H54 (cell line): ENCODE measurements around the gene PRR29.

Experiments used
- DNase-seq: peaks from one replicate; pipeline ENCODE4 v3.0.0; 2011; ENCODE audit warnings: low spot score, mixed read lengths; ENCODE audit not compliant: insufficient read length
- FAIRE-seq: peaks from 3 replicates; lab custom pipeline; 2011; peaks lifted over from hg19 to GRCh38; lab: Jason Lieb, UNC
- POLR2A ChIP-seq: IDR thresholded peaks from 2 replicates; pipeline ENCODE4 v1.6.1; 2011; ENCODE audit warnings: low read depth, mild to moderate bottlenecking, low read length

The PRR29 gene

GRCh38 chr17:63984651-63985386 is 13.3 kb upstream of the PRR29 start:
- peak; percentile 50 for FAIRE-seq
- peak; percentile 86 for DNase-seq
- no peak for TF ChIP-seq POLR2A

DNA sequence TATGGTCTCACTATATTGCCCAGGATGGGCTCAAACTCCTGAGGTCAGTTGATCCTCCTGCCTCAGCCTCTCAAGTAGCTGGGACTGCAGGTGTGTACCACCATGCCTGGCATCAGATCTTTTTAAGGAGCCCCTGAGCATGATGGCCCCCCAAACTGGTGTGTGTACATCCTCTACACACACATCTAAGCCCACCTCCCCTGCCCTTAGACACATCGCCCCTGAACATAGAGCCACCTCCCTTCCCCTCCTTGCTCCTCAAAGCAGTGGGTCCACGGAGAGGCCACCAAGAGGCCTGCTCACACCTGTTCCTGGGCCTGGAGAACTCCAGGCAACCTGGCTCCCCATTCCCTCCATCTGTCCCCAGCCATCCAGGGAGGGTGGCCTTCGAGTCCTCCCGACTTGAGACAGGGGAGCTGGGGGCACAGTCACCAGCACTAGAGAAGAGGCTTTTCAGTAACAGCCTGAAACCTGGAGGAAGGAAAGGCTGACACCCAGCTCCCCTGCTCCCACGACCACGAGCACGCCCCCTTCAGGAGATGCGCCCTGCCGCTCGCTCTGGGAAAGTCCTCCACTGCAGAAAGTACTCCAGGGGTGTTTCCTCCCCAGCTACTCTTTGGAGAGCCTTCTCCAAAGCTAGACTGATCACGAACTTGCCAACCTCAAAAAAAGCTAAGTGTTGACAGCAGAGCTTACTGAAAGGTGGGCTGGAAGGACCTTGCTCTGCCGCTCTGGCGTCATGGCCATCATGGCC is 12.6 kb upstream of the PRR29 start:
- FAIRE-seq: no peak
- TF ChIP-seq POLR2A: no peak
- no peak for DNase-seq

DNA sequence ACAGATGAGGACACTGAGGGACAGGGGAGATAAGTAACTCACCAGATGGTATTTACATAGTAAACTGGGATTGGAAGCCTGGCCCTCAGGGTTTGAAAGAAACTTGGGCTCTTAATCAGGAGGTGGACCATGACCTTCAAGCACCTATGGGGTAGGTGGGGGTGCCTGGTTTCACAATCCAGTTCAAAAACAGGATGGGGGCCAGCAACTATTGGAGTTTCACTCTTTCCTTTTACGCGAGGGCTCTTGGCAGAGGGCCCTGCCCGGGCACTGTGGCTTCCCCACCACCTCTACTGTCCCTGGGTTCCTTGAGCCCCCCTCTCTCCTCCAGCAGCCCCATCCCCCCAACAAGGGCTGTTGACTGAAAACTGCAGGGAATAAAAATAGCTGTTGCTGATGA is 11.3 kb upstream of the PRR29 start:
- DNase-seq (no peak), FAIRE-seq (no peak)
- TF ChIP-seq POLR2A: no peak

DNA sequence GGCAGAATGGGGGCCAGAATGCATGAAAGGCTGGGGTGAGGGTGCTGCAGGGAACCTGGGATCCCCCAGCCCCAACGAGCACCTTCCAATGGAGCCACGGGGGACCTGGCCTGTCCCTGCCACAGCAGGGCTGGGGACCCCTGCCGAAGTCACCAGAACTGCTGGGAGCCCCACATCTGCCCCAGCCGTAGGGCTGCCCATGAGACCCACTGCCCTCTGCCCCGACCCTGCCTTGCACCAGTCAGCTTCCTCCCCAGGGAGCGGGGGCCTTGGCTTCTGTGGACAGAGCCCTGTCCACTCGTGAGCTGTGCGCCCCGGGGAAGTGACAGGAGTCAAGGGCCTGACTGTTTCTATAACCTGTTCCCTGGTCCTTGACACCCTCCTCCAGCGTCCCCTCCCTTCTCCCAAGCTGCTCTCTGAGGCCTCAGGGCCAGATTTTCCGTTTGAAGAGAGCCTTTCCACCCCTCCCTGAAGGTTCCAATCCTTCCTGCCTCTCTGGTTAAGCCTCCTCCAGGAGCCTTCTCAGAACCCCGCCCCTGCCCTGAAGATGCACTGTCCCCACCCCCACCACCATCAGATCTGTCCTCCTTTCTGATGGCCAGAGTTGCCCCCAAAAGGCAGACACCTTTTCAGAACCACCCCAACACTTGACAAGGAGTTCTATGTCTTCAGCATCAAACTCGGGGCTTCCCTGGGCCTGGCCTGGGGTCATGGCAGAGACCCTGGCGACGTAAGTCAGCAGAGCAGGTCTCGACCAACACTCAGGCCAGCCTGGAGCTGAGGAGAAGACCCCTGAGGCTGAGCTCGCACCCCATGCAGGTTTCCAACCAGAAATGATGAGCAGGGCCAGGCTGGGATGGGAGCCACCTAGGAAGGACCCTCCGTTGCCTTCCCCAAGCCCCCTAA is 10.7 kb upstream of the PRR29 start:
- DNase-seq (no peak), FAIRE-seq (no peak)
- TF ChIP-seq POLR2A: no peak

GRCh38 chr17:63988127-63988478 is 10.0 kb upstream of the PRR29 start:
- DNase-seq (no peak), FAIRE-seq (no peak)
- no peak for TF ChIP-seq POLR2A

- FAIRE-seq: no peak
- TF ChIP-seq POLR2A: no peak
- no peak for DNase-seq
These were observed 9.2 kb upstream of the PRR29 start for GRCh38 chr17:63988741-63989621.

- DNase-seq (no peak), FAIRE-seq (no peak)
- 0 out of 2 replicates have a peak, but pooled peaks have one; percentile 13 for TF ChIP-seq POLR2A
These were observed 8.4 kb upstream of the PRR29 start for GRCh38 chr17:63989622-63990345.

DNA sequence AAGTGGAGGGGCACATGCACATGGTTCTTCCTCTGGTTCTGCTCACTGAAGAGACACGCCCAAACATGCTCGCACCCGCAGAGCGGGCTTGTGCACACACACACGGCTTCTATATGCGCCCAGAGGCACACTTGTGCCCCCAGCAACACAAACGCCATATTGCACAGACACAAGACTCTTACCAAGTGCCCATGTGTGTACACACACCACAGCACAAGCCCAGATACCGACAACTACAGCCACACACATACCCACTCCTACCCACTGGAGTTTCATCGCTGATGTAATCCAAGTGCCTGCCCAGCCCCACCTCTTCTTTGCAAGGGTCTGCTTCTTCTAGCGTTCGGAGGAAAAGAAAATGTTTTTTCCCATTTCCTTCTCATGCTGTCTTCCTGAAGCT is 6.5 kb upstream of the PRR29 start:
- no peak for DNase-seq
- FAIRE-seq: no peak
- no peak for TF ChIP-seq POLR2A

- TF ChIP-seq POLR2A: no peak
- DNase-seq (no peak), FAIRE-seq (no peak)
These were observed 4.7 kb upstream of the PRR29 start for GRCh38 chr17:63993368-63993985.

DNA sequence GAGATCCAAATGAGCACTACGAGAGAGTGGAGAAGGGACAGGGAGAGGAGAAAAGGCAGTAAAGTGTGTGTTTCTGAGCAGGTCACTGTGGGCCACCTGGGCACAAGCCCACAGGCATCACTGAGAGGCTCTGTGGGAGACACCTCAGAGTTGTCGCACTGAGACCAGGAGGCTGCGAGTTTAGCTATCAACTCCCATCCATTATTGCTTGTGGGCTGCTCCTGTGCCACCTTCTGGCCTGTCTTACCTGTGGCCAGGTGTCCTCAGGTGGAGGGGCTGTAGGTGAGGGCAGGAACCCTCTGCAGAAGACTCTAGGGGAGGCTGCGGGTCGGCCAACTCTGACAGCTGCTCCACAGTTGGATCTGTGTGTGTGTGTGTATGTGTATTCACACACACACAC is 2.5 kb upstream of the PRR29 start:
- no peak for FAIRE-seq
- no peak for DNase-seq
- TF ChIP-seq POLR2A: no peak

DNA sequence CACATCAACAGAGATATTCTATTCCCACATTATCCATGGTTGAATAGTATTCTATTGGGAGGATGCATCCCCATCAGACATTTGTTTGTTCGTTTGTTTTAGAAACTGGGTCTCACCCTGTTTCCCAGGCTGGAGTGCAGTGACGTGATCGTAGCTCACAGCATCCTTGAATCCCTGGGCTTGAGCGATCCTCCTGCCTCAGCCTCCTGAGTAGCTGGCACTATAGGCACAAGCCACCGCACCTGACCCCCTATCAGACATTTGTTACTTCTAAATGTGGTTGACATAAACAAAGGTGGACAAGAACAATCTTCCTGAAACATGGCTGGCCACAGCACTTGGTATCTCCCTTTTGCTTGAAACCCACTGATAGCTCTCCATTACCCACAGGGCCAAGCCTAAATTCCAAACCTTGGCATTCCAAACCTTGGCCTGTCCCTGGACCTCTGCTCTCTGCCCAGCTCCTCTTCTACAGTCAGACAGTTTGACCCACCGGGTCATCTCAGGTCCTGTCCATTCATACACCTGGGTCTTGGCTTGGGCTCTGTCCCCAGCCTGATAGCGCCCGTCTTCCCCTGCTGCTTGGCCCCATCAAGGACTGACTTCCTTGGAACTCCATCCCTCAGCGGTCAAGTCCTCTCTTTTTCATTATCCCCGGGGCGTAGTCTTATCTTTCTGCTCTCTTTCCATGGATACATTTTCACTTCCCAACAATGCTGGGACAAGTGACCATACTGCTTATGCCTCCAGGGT is 1.5 kb upstream of the PRR29 start:
- FAIRE-seq (no peak), DNase-seq (no peak)
- no peak for TF ChIP-seq POLR2A
